LNCaP clone FGC (cell line): ENCODE measurements around the gene IL1A.
A peak's percentile ranks its signal among the peaks of the same experiment; 100 is the strongest.

Experiments used
- DNase-seq: peaks from one replicate; pipeline ENCODE4 v3.0.0-alpha.2; 2011; ENCODE audit warnings: low read depth
- H3K4me3 ChIP-seq: 2 replicates; pipeline ENCODE4 v1.5.1; 2011; ENCODE audit warnings: mild to moderate bottlenecking, low read depth, low read length, control low read depth
- CTCF ChIP-seq: IDR thresholded peaks from 2 replicates; pipeline ENCODE4 v1.5.1; 2012; ENCODE audit warnings: mild to moderate bottlenecking; ENCODE audit not compliant: control insufficient read depth, insufficient read depth; ENCODE audit errors: extremely low read depth

IL1A gene

GRCh38 chr2:112782234-112782799, 2.0 kb downstream of the IL1A start:
- no peak for TF ChIP-seq CTCF
- no peak for DNase-seq
- no peak overlapping the region for H3K4me3 ChIP-seq

- TF ChIP-seq CTCF: no peak
- peak; percentile 41 for DNase-seq
- no peak overlapping the region for H3K4me3 ChIP-seq
Observed at GRCh38 chr2:112779598-112779997, 4.7 kb downstream of the IL1A start.

- no peak for DNase-seq
- no peak for TF ChIP-seq CTCF
Observed at GRCh38 chr2:112777036-112777435, 7.3 kb downstream of the IL1A start.

GRCh38 chr2:112776113-112776512, 8.2 kb downstream of the IL1A start:
- no peak for DNase-seq
- no peak for TF ChIP-seq CTCF
- no peak overlapping the region for H3K4me3 ChIP-seq

More at GRCh38 chr2:112777036-112777435, 7.3 kb downstream of the IL1A start:
- H3K4me3 ChIP-seq: no peak overlapping the region

- H3K4me3 ChIP-seq: no peak overlapping the region
- no peak for DNase-seq
- TF ChIP-seq CTCF: no peak
Observed at GRCh38 chr2:112774536-112775285, 9.6 kb downstream of the IL1A start.

- DNase-seq: no peak
- TF ChIP-seq CTCF: no peak
- no peak overlapping the region for H3K4me3 ChIP-seq
Observed at GRCh38 chr2:112773556-112773955, 10.7 kb downstream of the IL1A start.

GRCh38 chr2:112772911-112773475, 11.3 kb downstream of the IL1A start:
- no peak overlapping the region for H3K4me3 ChIP-seq
- no peak for TF ChIP-seq CTCF
- no peak for DNase-seq
